ENCODE results near the gene ZNF319.

- TF ChIP-seq GATA2 (IDR thresholded peaks at IDR 0.05; ENCODE audit: low read depth, low read length) (no peak), GATA3 (IDR thresholded peaks at IDR 0.05; ENCODE audit: low read depth, low read length) (no peak)
Observed at GRCh38 chr16:57969451-57970123, 30.9 kb downstream of the ZNF319 start.

All from SH-SY5Y (cell line).